GM12873 (cell line): ENCODE results near the gene NDUFV2.

Experiments used
- TF ChIP-seq, protein P1 (sequence below): IDR thresholded peaks from 2 replicates; pipeline ENCODE4 v1.5.1; 2012; ENCODE audit warnings: low read depth, mild to moderate bottlenecking, moderate library complexity, low read length, control low read depth; ENCODE audit not compliant: insufficient read depth; ENCODE audit errors: missing control alignments

The NDUFV2 gene

GRCh38 chr18:9124824-9125223 lies 22.3 kb downstream of the NDUFV2 start:
- TF ChIP-seq, protein P1, sequence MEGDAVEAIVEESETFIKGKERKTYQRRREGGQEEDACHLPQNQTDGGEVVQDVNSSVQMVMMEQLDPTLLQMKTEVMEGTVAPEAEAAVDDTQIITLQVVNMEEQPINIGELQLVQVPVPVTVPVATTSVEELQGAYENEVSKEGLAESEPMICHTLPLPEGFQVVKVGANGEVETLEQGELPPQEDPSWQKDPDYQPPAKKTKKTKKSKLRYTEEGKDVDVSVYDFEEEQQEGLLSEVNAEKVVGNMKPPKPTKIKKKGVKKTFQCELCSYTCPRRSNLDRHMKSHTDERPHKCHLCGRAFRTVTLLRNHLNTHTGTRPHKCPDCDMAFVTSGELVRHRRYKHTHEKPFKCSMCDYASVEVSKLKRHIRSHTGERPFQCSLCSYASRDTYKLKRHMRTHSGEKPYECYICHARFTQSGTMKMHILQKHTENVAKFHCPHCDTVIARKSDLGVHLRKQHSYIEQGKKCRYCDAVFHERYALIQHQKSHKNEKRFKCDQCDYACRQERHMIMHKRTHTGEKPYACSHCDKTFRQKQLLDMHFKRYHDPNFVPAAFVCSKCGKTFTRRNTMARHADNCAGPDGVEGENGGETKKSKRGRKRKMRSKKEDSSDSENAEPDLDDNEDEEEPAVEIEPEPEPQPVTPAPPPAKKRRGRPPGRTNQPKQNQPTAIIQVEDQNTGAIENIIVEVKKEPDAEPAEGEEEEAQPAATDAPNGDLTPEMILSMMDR: no peak

GRCh38 chr18:9126337-9126736 lies 23.8 kb downstream of the NDUFV2 start:
- TF ChIP-seq, protein P1: no peak

- TF ChIP-seq, protein P1: no peak
Measured at GRCh38 chr18:9130195-9130594, 27.7 kb downstream of the NDUFV2 start.

- TF ChIP-seq, protein P1: no peak
Measured at GRCh38 chr18:9130806-9131205, 28.3 kb downstream of the NDUFV2 start.

DNA sequence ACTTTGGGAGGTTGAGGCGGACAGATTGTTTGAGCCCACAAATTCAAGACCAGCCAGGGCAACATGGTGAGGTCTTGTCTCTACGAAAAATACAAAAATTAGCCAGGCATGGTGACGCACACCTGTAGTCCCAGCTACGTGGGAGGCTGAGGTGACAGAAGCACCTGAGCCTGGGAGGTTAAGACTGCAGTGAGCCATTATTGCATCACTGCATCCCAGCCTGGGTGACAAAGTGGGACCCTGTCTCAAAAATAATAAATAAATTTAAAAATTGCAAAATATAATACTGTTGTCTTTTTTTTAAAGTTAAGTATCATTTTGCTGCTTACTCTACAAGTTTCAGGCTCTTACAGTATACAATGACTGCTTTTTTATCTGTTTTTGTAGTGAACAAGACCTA lies 30.1 kb downstream of the NDUFV2 start:
- TF ChIP-seq, protein P1: no peak

GRCh38 chr18:9133225-9133624 lies 30.7 kb downstream of the NDUFV2 start:
- TF ChIP-seq, protein P1: no peak

- TF ChIP-seq, protein P1: no peak
Measured at GRCh38 chr18:9135081-9135911, 32.8 kb downstream of the NDUFV2 start.
